Activated CD4-positive, alpha-beta memory T cell treated with anti-CD3 and anti-CD28 coated beads, Interleukin-2, amount 10 ng/mL, durations not matched to agents 7 days and 5 days (primary cell): ENCODE results near the gene LIPT1. TPM values are rescaled to one million over a fixed set of nuclear protein-coding genes. Genes with fewer than 3 reads are reported as not detected.
"Not testable (repeated sequence)": the region's sequence is repeated elsewhere in the genome, so short reads cannot be mapped to it uniquely, and the experiment has no call there.

ENCODE experiments used
- CTCF ChIA-PET: fragments of 350-600 bp; sonication (Branson Sonifier 250); formaldehyde crosslinking; loops from one replicate; lab custom pipeline; 2021; ENCODE audit warnings: antibody characterized with exemption, inconsistent platforms; lab: Charles Lee
- POLR2A ChIA-PET: fragments of 350-600 bp; sonication (Branson Sonifier 250); formaldehyde crosslinking; loops from one replicate; lab custom pipeline; 2021; ENCODE audit warnings: antibody characterized with exemption; lab: Charles Lee
- DNase-seq: peaks from one replicate; pipeline ENCODE4 v3.0.0-alpha.2; 2020
- H3K27ac Mint-ChIP-seq: one replicate; pipeline ENCODE4 v1.8.0; 2021; ENCODE audit warnings: mild to moderate bottlenecking, mixed read lengths
- H3K27me3 Mint-ChIP-seq: one replicate; pipeline ENCODE4 v1.8.0; 2021; ENCODE audit warnings: mixed read lengths
- H3K36me3 Mint-ChIP-seq: one replicate; pipeline ENCODE4 v1.8.0; 2021; ENCODE audit warnings: low read depth, mixed read lengths
- H3K4me1 Mint-ChIP-seq: one replicate; pipeline ENCODE4 v1.8.0; 2021; ENCODE audit warnings: mixed read lengths
- H3K4me3 Mint-ChIP-seq: one replicate; pipeline ENCODE4 v1.8.0; 2021; ENCODE audit warnings: mild to moderate bottlenecking, mixed read lengths
- H3K9me3 Mint-ChIP-seq: one replicate; pipeline ENCODE4 v1.8.0; 2021; ENCODE audit warnings: mixed read lengths
- total RNA-seq, 2 experiments: library from RNA; stranded (reverse); gene quantifications; one replicate each; pipeline ENCODE4 v1.2.3, GENCODE V29; 2021

The LIPT1 gene
- total RNA-seq, 2 experiments from 2014 or later = 6.7 to 7.3 TPM

- DNase-seq = no peak
- no peaks in the 10 kb centered on the region for H3K9me3 Mint-ChIP-seq
- peaks cover 12% of the 10 kb centered on the region for H3K36me3 Mint-ChIP-seq
- peaks cover 40% of the 10 kb centered on the region for H3K4me1 Mint-ChIP-seq
- H3K27ac Mint-ChIP-seq = no peak overlapping the region
- H3K27me3 Mint-ChIP-seq = no peaks in the 10 kb centered on the region
- CTCF ChIA-PET = no interaction called here
- no peak overlapping the region for H3K4me3 Mint-ChIP-seq
- POLR2A ChIA-PET = interaction anchor here (3.6 kb wide), 1 partner anchor 153 kb away, joined by 36 read pairs; the partner anchor contains the start of genes EIF5B and TXNDC9
Measured at GRCh38 chr2:99183025-99183424, 28.3 kb downstream of the LIPT1 start.

- ChIA-PET CTCF (interaction anchor here (1.6 kb wide), 1 partner anchor 152 kb away, joined by 4 read pairs; the partner anchor contains the start of gene TXNDC9), POLR2A (no interaction called here)
- Mint-ChIP-seq H3K36me3 (peaks cover 20% of the 10 kb centered on the region), H3K9me3 (no peaks in the 10 kb centered on the region), H3K27me3 (no peaks in the 10 kb centered on the region), H3K4me1 (peaks cover 25% of the 10 kb centered on the region), H3K27ac (no peak overlapping the region), H3K4me3 (no peak overlapping the region)
- DNase-seq = no peak
Measured at GRCh38 chr2:99184811-99185210, 30.0 kb downstream of the LIPT1 start.

DNA sequence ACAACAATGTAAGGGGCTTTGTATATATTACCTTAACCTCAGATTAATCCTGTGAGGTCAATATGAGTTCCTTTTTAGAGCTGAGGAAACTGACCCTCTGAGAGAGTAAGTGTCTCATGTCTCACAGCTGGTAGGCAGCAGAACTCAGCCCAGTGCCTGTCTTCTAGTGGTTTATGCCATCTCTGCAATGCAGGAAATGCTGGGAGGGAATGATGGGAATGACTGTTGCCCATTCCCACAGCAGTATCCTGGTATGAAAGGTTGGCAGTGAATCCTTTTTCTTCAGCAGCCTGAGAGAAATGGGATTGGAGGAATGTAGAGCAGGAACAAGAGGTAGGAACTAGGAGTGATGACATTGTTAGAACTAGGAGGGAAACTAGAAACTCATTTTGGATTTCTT is 32.2 kb downstream of the LIPT1 start:
- H3K9me3 Mint-ChIP-seq = no peaks in the 10 kb centered on the region
- no peak overlapping the region for H3K4me3 Mint-ChIP-seq
- H3K4me1 Mint-ChIP-seq = peaks cover 12% of the 10 kb centered on the region
- H3K36me3 Mint-ChIP-seq = peaks cover 25% of the 10 kb centered on the region
- ChIA-PET POLR2A (no interaction called here), CTCF (no interaction called here)
- no peak for DNase-seq
- H3K27ac Mint-ChIP-seq = no peak overlapping the region
- no peaks in the 10 kb centered on the region for H3K27me3 Mint-ChIP-seq

- ChIA-PET CTCF (no interaction called here), POLR2A (no interaction called here)
- Mint-ChIP-seq H3K4me1 (peaks cover 7% of the 10 kb centered on the region), H3K36me3 (peaks cover 36% of the 10 kb centered on the region), H3K4me3 (no peak overlapping the region), H3K27me3 (no peaks in the 10 kb centered on the region), H3K9me3 (no peaks in the 10 kb centered on the region), H3K27ac (no peak overlapping the region)
- DNase-seq = no peak
Measured at GRCh38 chr2:99188357-99188756, 33.6 kb downstream of the LIPT1 start.

GRCh38 chr2:99190548-99190947 is 35.8 kb downstream of the LIPT1 start:
- H3K27me3 Mint-ChIP-seq = no peaks in the 10 kb centered on the region
- POLR2A ChIA-PET = interaction anchor here (1.4 kb wide), 1 partner anchor 10 kb away, joined by 3 read pairs; no protein-coding TSS in a partner anchor
- no peak overlapping the region for H3K27ac Mint-ChIP-seq
- H3K4me1 Mint-ChIP-seq = peaks cover 4% of the 10 kb centered on the region
- H3K9me3 Mint-ChIP-seq = no peaks in the 10 kb centered on the region
- CTCF ChIA-PET = interaction anchor here (0.7 kb wide), 1 partner anchor 250 kb away, joined by 3 read pairs; no protein-coding TSS in a partner anchor
- H3K4me3 Mint-ChIP-seq = no peak overlapping the region
- no peak for DNase-seq
- peaks cover 43% of the 10 kb centered on the region for H3K36me3 Mint-ChIP-seq

DNA sequence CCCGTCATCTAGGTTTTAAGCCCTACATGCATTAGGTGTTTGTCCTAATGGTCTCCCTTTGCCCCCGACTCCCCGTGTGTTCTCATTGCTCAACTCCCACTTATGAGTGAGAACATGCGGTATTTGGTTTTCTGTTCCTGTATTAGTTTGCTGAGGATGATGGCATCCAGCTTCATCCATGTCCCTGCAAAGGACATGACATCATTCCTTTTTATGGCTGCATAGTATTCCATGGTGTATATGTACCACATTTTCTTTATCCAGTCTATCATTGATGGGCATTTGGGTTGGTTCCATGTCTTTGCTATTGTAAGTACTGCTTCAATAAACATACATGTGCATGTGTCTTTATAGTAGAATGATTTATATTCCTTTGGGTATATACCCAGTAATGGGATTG is 37.6 kb downstream of the LIPT1 start:
- POLR2A ChIA-PET, H3K9me3 Mint-ChIP-seq, H3K27ac Mint-ChIP-seq, DNase-seq, H3K4me3 Mint-ChIP-seq, H3K27me3 Mint-ChIP-seq, CTCF ChIA-PET, H3K4me1 Mint-ChIP-seq: not testable (repeated sequence)
- peaks cover 52% of the 10 kb centered on the region for H3K36me3 Mint-ChIP-seq

DNA sequence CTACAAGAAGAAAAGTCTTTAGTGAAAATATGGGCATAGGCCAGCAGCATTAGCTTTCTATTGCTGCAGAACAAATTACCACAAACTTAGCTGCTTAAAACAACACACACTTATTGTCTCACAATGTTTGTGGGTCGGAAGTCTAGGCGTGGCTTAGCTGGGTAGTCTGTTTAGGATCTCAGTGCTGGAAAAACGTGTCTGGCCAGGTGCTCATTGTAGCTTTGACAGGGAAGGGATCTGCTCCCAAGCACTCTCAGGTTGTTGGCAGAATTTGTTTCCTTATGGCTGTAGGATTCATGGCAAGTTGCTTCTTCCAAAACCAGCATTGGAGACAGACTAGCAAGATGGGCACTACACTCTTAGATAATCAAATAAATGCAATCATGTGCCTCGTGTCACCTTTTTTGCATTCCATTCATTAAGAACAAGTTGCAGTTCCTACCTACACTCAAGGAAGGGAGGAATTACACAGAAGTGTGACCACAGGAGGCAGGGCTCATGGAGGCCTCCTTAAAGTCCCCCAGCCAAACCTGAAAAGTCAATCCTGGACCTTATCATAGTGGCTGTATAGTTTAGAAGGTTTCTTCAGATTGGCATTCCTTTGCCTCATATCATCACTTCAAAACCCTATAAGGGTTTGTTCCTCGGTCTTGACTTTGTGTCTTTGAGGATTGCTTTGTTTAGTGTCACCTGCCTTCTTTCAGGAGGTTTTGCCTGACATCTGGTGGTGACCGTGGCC is 43.5 kb downstream of the LIPT1 start:
- ChIA-PET POLR2A (no interaction called here), CTCF (no interaction called here)
- H3K27ac Mint-ChIP-seq = no peak overlapping the region
- H3K27me3 Mint-ChIP-seq = no peaks in the 10 kb centered on the region
- no peak overlapping the region for H3K4me3 Mint-ChIP-seq
- no peak for DNase-seq
- H3K36me3 Mint-ChIP-seq = peaks cover 22% of the 10 kb centered on the region
- no peaks in the 10 kb centered on the region for H3K4me1 Mint-ChIP-seq
- H3K9me3 Mint-ChIP-seq = no peaks in the 10 kb centered on the region

DNA sequence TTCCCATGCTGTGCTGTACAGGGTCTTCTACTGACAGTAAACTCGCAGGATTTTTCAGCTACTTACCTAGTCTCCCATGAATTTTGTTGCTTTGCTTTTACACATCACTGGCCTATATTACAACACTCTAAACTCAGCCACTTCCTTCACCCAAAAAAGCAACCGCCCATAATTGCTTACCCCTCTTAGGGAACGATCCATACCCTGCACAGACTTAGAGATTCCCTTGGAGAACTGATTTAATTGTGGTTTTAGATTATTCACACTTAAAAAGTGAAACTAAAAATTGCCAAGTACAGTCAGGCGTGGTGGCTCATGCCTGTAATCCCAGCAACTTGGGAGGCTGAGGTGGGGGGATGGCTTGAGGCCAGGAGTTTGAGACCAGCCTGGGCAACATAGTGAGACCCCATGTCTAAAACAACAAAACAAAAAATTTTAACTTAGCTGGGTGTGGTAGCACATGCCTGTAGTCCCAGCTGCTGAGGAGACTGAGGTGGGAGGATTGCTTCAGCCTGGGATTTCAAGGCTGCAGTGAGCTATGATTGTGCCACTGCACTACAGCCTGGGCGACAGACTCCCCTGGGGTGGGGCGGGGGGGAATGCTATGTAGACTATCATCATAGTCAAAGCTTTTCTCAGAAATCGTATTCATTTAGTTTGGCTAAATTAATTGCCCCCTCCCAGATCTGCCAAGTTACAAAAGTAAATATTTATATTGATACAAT is 45.5 kb downstream of the LIPT1 start:
- H3K27ac Mint-ChIP-seq = no peak overlapping the region
- POLR2A ChIA-PET = no interaction called here
- H3K27me3 Mint-ChIP-seq = no peaks in the 10 kb centered on the region
- no peak overlapping the region for H3K4me3 Mint-ChIP-seq
- H3K9me3 Mint-ChIP-seq = no peaks in the 10 kb centered on the region
- CTCF ChIA-PET = no interaction called here
- no peak for DNase-seq
- H3K4me1 Mint-ChIP-seq = no peaks in the 10 kb centered on the region
- H3K36me3 Mint-ChIP-seq = peaks cover 18% of the 10 kb centered on the region

DNA sequence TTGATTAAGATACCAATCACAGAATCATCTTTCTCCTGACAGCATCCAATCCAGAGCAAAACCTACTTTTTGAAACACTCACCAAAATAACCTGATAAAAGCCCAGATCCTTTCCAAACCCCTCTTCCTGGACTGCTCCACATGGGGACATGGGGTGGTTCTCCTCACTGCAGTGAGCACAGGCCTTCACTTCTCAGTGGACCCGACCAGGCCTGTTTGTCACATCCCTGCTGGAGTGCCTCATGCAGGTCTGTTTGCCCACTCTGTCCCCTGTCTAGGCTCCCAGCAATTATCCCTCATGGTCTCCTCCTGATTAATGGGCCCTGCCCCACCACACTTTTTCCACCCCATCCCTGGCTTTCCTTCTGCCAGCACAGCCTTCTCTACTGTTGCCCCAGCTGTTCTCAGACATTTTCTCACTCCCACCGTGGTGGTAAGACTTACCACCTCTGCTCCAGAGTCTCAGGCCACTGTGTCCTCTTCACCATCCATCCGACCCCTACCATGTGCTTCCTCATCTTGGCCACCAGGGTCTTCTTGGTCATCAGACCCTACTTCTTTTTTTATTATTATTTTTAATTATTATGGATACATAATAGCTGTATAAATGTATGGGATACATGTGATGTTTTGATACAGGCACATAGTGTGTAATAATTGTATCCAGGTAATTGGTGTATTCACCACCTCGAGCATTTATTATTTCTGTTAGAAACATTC is 47.4 kb downstream of the LIPT1 start:
- H3K27ac Mint-ChIP-seq = no peak overlapping the region
- POLR2A ChIA-PET = no interaction called here
- CTCF ChIA-PET = interaction anchor here (1.2 kb wide), 1 partner anchor 23 kb away, joined by 3 read pairs; no protein-coding TSS in a partner anchor

DNA sequence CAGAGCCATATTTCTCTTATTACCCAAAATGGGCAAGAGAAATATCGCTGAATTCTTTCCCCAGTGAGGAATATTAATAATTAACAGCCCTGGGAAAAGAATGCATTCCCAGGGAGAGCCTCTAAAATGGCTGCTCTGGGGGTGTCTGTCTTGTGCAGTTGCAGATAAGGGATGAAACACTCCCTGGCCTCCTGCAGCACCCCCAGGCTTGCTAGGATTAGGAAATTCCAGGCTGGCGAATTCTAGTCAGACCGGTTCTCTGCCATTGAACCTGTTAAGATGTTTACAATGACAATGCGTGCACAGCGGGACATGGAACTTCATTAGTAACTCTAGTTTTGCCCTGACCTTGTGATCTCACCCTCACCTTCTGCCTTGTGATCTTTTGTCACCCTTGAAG is 50.7 kb downstream of the LIPT1 start:
- no peak for DNase-seq

More for the DNA sequence above, 47.4 kb downstream of the LIPT1 start:
- Mint-ChIP-seq H3K4me1 (no peaks in the 10 kb centered on the region), H3K9me3 (peaks cover 5% of the 10 kb centered on the region), H3K27me3 (no peaks in the 10 kb centered on the region), H3K4me3 (no peak overlapping the region), H3K36me3 (peaks cover 8% of the 10 kb centered on the region)
- no peak for DNase-seq

More for the DNA sequence above, 50.7 kb downstream of the LIPT1 start:
- Mint-ChIP-seq H3K27ac (no peak overlapping the region), H3K9me3 (peaks cover 5% of the 10 kb centered on the region), H3K27me3 (no peaks in the 10 kb centered on the region), H3K4me1 (peaks cover 3% of the 10 kb centered on the region), H3K4me3 (no peak overlapping the region), H3K36me3 (peaks cover 15% of the 10 kb centered on the region)
- CTCF ChIA-PET = no interaction called here
- POLR2A ChIA-PET = no interaction called here
